ENCODE data around the gene CHL1.
"Not testable (repeated sequence)": the region's sequence is repeated elsewhere in the genome, so short reads cannot be mapped to it uniquely, and the experiment has no call there.

The CHL1 gene

GRCh38 chr3:356952-357351 is 160.4 kb downstream of the CHL1 start:
- Histone ChIP-seq H3K9me3 (ENCODE audit: severe bottlenecking) (no peaks in the 10 kb centered on the region), H3K4me1 (ENCODE audit: insufficient read depth, poor library complexity, severe bottlenecking) (no peaks in the 10 kb centered on the region), H3K27me3 (ENCODE audit: insufficient read depth, poor library complexity, severe bottlenecking) (no peaks in the 10 kb centered on the region), H3K36me3 (ENCODE audit: low read depth) (no peaks in the 10 kb centered on the region), H3K4me3 (ENCODE audit: severe bottlenecking) (no peak overlapping the region), H3K27ac (ENCODE audit: poor library complexity, severe bottlenecking) (no peak overlapping the region)
- DNase-seq (ENCODE audit: low spot score) (no peak), ATAC-seq (ENCODE audit: low read depth) (no peak)
- TF ChIP-seq CTCF (IDR thresholded peaks at IDR 0.05; ENCODE audit: poor library complexity, severe bottlenecking): no peak

GRCh38 chr3:359672-360071 is 163.1 kb downstream of the CHL1 start:
- ATAC-seq (ENCODE audit: low read depth): no peak

GRCh38 chr3:362681-363338 is 166.2 kb downstream of the CHL1 start:
- H3K4me1 ChIP-seq (ENCODE audit: insufficient read depth, poor library complexity, severe bottlenecking): no peaks in the 10 kb centered on the region
- H3K9me3 ChIP-seq (ENCODE audit: severe bottlenecking): no peaks in the 10 kb centered on the region
- no peak for TF ChIP-seq CTCF (IDR thresholded peaks at IDR 0.05; ENCODE audit: poor library complexity, severe bottlenecking)
- no peak overlapping the region for H3K4me3 ChIP-seq (ENCODE audit: severe bottlenecking)
- H3K36me3 ChIP-seq (ENCODE audit: low read depth): no peaks in the 10 kb centered on the region
- ATAC-seq (ENCODE audit: low read depth): no peak
- H3K27me3 ChIP-seq (ENCODE audit: insufficient read depth, poor library complexity, severe bottlenecking): no peaks in the 10 kb centered on the region
- H3K27ac ChIP-seq (ENCODE audit: poor library complexity, severe bottlenecking): no peak overlapping the region
- no peak for DNase-seq (ENCODE audit: low spot score)

More at GRCh38 chr3:359672-360071, 163.1 kb downstream of the CHL1 start:
- TF ChIP-seq CTCF (IDR thresholded peaks at IDR 0.05; ENCODE audit: poor library complexity, severe bottlenecking): no peak
- Histone ChIP-seq H3K27me3 (ENCODE audit: insufficient read depth, poor library complexity, severe bottlenecking) (no peaks in the 10 kb centered on the region), H3K4me3 (ENCODE audit: severe bottlenecking) (no peak overlapping the region), H3K4me1 (ENCODE audit: insufficient read depth, poor library complexity, severe bottlenecking) (no peaks in the 10 kb centered on the region), H3K27ac (ENCODE audit: poor library complexity, severe bottlenecking) (no peak overlapping the region), H3K36me3 (ENCODE audit: low read depth) (no peaks in the 10 kb centered on the region), H3K9me3 (ENCODE audit: severe bottlenecking) (no peaks in the 10 kb centered on the region)
- no peak for DNase-seq (ENCODE audit: low spot score)

- Histone ChIP-seq H3K27ac (ENCODE audit: poor library complexity, severe bottlenecking) (no peak overlapping the region), H3K4me1 (ENCODE audit: insufficient read depth, poor library complexity, severe bottlenecking) (no peaks in the 10 kb centered on the region), H3K4me3 (ENCODE audit: severe bottlenecking) (no peak overlapping the region), H3K36me3 (ENCODE audit: low read depth) (no peaks in the 10 kb centered on the region), H3K9me3 (ENCODE audit: severe bottlenecking) (no peaks in the 10 kb centered on the region), H3K27me3 (ENCODE audit: insufficient read depth, poor library complexity, severe bottlenecking) (no peaks in the 10 kb centered on the region)
- TF ChIP-seq CTCF (IDR thresholded peaks at IDR 0.05; ENCODE audit: poor library complexity, severe bottlenecking): no peak
- ATAC-seq (ENCODE audit: low read depth) (no peak), DNase-seq (ENCODE audit: low spot score) (no peak)
These were observed 167.7 kb downstream of the CHL1 start for GRCh38 chr3:364287-364686.

- Histone ChIP-seq H3K27ac (ENCODE audit: poor library complexity, severe bottlenecking) (no peak overlapping the region), H3K27me3 (ENCODE audit: insufficient read depth, poor library complexity, severe bottlenecking) (no peaks in the 10 kb centered on the region), H3K4me1 (ENCODE audit: insufficient read depth, poor library complexity, severe bottlenecking) (no peaks in the 10 kb centered on the region), H3K36me3 (ENCODE audit: low read depth) (no peaks in the 10 kb centered on the region), H3K4me3 (ENCODE audit: severe bottlenecking) (no peak overlapping the region), H3K9me3 (ENCODE audit: severe bottlenecking) (no peaks in the 10 kb centered on the region)
- TF ChIP-seq CTCF (IDR thresholded peaks at IDR 0.05; ENCODE audit: poor library complexity, severe bottlenecking): no peak
- DNase-seq (ENCODE audit: low spot score) (no peak), ATAC-seq (ENCODE audit: low read depth) (no peak)
These were observed 168.7 kb downstream of the CHL1 start for GRCh38 chr3:365268-365667.

- not testable (repeated sequence) for DNase-seq (ENCODE audit: low spot score)
These were observed 169.7 kb downstream of the CHL1 start for GRCh38 chr3:366253-366652.

More at GRCh38 chr3:366253-366652, 169.7 kb downstream of the CHL1 start:
- not testable (repeated sequence) for H3K36me3 ChIP-seq (ENCODE audit: low read depth); H3K4me1 ChIP-seq (ENCODE audit: insufficient read depth, poor library complexity, severe bottlenecking); H3K9me3 ChIP-seq (ENCODE audit: severe bottlenecking); H3K27me3 ChIP-seq (ENCODE audit: insufficient read depth, poor library complexity, severe bottlenecking); H3K27ac ChIP-seq (ENCODE audit: poor library complexity, severe bottlenecking); H3K4me3 ChIP-seq (ENCODE audit: severe bottlenecking); ATAC-seq (ENCODE audit: low read depth)
